IMR-90 (cell line): ENCODE data around the gene SNTA1. TPM values are rescaled to one million over a fixed set of nuclear protein-coding genes. Genes with fewer than 3 reads are reported as not detected.

ENCODE experiments used
- ATAC-seq: fragments of 200-7000 bp; cut with Tn5 transposase; 2 replicates; pipeline ENCODE4 v1.9.1; 2020; ENCODE audit warnings: low read depth, mild to moderate bottlenecking, moderate library complexity
- BruUV-seq: library from RNA; stranded (reverse); fragments of 400-500 nt; replicated peaks from 2 replicates; lab custom pipeline; 2021; lab: Mats Ljungman, UMichigan
- CTCF ChIA-PET: fragments of 300-600 bp; formaldehyde crosslinking; extraction: SDS; loops from one replicate; lab custom pipeline; 2021; ENCODE audit warnings: antibody characterized with exemption; lab: Yijun Ruan, JAX
- POLR2A ChIA-PET: fragments of 300-600 bp; sonication (Branson Sonifier 250); formaldehyde crosslinking; loops from one replicate; lab custom pipeline; 2022; ENCODE audit warnings: antibody characterized with exemption; ENCODE audit not compliant: unreplicated experiment; lab: Charles Lee
- DNase-seq: peaks from one replicate; pipeline ENCODE4 v3.0.0; 2013
- H2AFZ ChIP-seq: replicated peaks from 2 replicates; pipeline ENCODE3; 2013; ENCODE audit warnings: low read length, mild to moderate bottlenecking; ENCODE audit not compliant: poor library complexity
- H2AK5ac ChIP-seq: 2 replicates; pipeline ENCODE4 v1.6.1; 2013; ENCODE audit warnings: low read depth, low read length, inconsistent platforms
- H2AK9ac ChIP-seq: replicated peaks from 2 replicates; pipeline ENCODE3; 2013; ENCODE audit warnings: mild to moderate bottlenecking, low read depth, low read length, moderate library complexity; ENCODE audit not compliant: poor library complexity
- H2BK120ac ChIP-seq: 2 replicates; pipeline ENCODE4 v1.6.1; 2013; ENCODE audit warnings: low read depth, low read length, inconsistent platforms
- H2BK15ac ChIP-seq: 3 replicates; pipeline ENCODE4 v1.6.1; 2013; ENCODE audit warnings: low read depth, low read length, inconsistent platforms
- H2BK20ac ChIP-seq: 2 replicates; pipeline ENCODE4 v1.6.1; 2013; ENCODE audit warnings: low read depth, mild to moderate bottlenecking, inconsistent platforms, low read length, moderate library complexity
- H2BK5ac ChIP-seq: 2 replicates; pipeline ENCODE4 v1.6.1; 2013; ENCODE audit warnings: mild to moderate bottlenecking, low read depth, low read length, inconsistent platforms; ENCODE audit not compliant: poor library complexity, severe bottlenecking
- H3K14ac ChIP-seq: replicated peaks from 2 replicates; pipeline ENCODE4 v1.6.1; 2013; ENCODE audit warnings: low read depth, low read length, inconsistent platforms
- H3K18ac ChIP-seq: 2 replicates; pipeline ENCODE4 v1.6.1; 2013; ENCODE audit warnings: low read depth, low read length, control low read depth
- H3K23ac ChIP-seq: 2 replicates; pipeline ENCODE4 v1.6.1; 2013; ENCODE audit warnings: low read depth, low read length, inconsistent platforms
- H3K27ac ChIP-seq: 2 replicates; pipeline ENCODE4 v1.5.1; 2013; ENCODE audit warnings: mild to moderate bottlenecking, control low read depth, low read length; ENCODE audit not compliant: insufficient read depth
- H3K27me3 ChIP-seq: 2 replicates; pipeline ENCODE4 v1.6.1; 2013; ENCODE audit warnings: low read length; ENCODE audit not compliant: control insufficient read depth, insufficient read depth
- H3K36me3 ChIP-seq: 2 replicates; pipeline ENCODE4 v1.6.1; 2013; ENCODE audit warnings: low read length, mixed read lengths; ENCODE audit not compliant: control insufficient read depth, insufficient read depth
- H3K4ac ChIP-seq: 2 replicates; pipeline ENCODE4 v1.6.1; 2013; ENCODE audit warnings: low read depth, low read length, inconsistent platforms
- H3K4me1 ChIP-seq: 2 replicates; pipeline ENCODE4 v1.6.1; 2013; ENCODE audit warnings: low read length, mixed read lengths; ENCODE audit not compliant: control insufficient read depth, insufficient read depth
- H3K4me2 ChIP-seq: 2 replicates; pipeline ENCODE4 v1.6.1; 2013; ENCODE audit warnings: low read depth, mild to moderate bottlenecking, control low read depth, low read length, moderate library complexity
- H3K4me3 ChIP-seq: 2 replicates; pipeline ENCODE4 v1.5.1; 2013; ENCODE audit warnings: low read depth, mild to moderate bottlenecking, control low read depth, low read length, moderate library complexity; ENCODE audit not compliant: insufficient read depth
- H3K56ac ChIP-seq: 2 replicates; pipeline ENCODE4 v1.6.1; 2013; ENCODE audit warnings: low read length, inconsistent platforms; ENCODE audit not compliant: insufficient read depth; ENCODE audit errors: extremely low read depth
- H3K79me1 ChIP-seq, 2 experiments: 2 replicates each; pipeline ENCODE4 v1.6.1; 2013; ENCODE audit warnings: low read length in 2 of 2, inconsistent platforms in 1 of 2, low read depth in 1 of 2
- H3K9ac ChIP-seq: 2 replicates; pipeline ENCODE4 v1.6.1; 2013; ENCODE audit warnings: low read depth, low read length, control low read depth
- H3K9me1 ChIP-seq: 2 replicates; pipeline ENCODE4 v1.6.1; 2013; ENCODE audit warnings: low read length, inconsistent platforms; ENCODE audit not compliant: insufficient read depth
- H3K9me3 ChIP-seq: 2 replicates; pipeline ENCODE4 v1.6.1; 2013; ENCODE audit warnings: low read length; ENCODE audit not compliant: control insufficient read depth, insufficient read depth
- H4K20me1 ChIP-seq: 2 replicates; pipeline ENCODE4 v1.6.1; 2013; ENCODE audit warnings: low read length, inconsistent platforms; ENCODE audit not compliant: insufficient read depth
- H4K5ac ChIP-seq: 2 replicates; pipeline ENCODE4 v1.6.1; 2013; ENCODE audit warnings: mild to moderate bottlenecking, low read depth, low read length, control low read depth
- H4K8ac ChIP-seq, 2 experiments: 2 replicates each; pipeline ENCODE4 v1.6.1; 2013; ENCODE audit warnings: low read depth in 2 of 2, low read length in 2 of 2, control low read depth in 1 of 2, inconsistent platforms in 1 of 2
- H4K91ac ChIP-seq: 2 replicates; pipeline ENCODE4 v1.6.1; 2013; ENCODE audit warnings: low read depth, low read length, inconsistent platforms; ENCODE audit not compliant: insufficient read depth
- MXI1 ChIP-seq: IDR thresholded peaks from 2 replicates; pipeline ENCODE4 v1.6.1; 2012; ENCODE audit warnings: low read depth, mild to moderate bottlenecking, low read length, moderate library complexity, borderline replicate concordance
- NFE2L2 ChIP-seq: fragments of 150-350 bp; IDR thresholded peaks from 2 replicates; pipeline ENCODE4 v1.6.1; 2016; ENCODE audit warnings: low read depth, mild to moderate bottlenecking, low read length
- RCOR1 ChIP-seq: IDR thresholded peaks from 2 replicates; pipeline ENCODE4 v1.6.1; 2012; ENCODE audit warnings: mild to moderate bottlenecking, low read length, improper control_type of control experiment; ENCODE audit not compliant: insufficient replicate concordance
- WGBS, 2 experiments: methylation state at CpG; one replicate each; pipeline versions ENCODE4 v1.1.5 to v1.1.7; 2013; ENCODE audit warnings: missing lambda C conversion rate in 2 of 2; ENCODE audit not compliant: insufficient read length in 1 of 2; ENCODE audit errors: extremely low coverage in 2 of 2; 5-methylcytosine and 5-hydroxymethylcytosine counted together
- dilution Hi-C: fragments of 300-500 bp; cut with HindIII; formaldehyde crosslinking; loops from one replicate; pipeline ENCODE4 v1.14.3; 2018; ENCODE audit warnings: low sequenced_read_pairs; ENCODE audit not compliant: unreplicated experiment
- in situ Hi-C: fragments of 300-500 bp; cut with MboI; formaldehyde crosslinking; loops from 3 replicates; pipeline ENCODE4 v1.14.3; 2019; ENCODE audit warnings: low sequenced_read_pairs, inconsistent platforms, mixed read lengths
- intact Hi-C: fragments of 100-400 bp; cut with micrococcal nuclease; formaldehyde crosslinking; loops from 2 replicates; pipeline ENCODE4 v1.10.0; 2022
- polyA plus RNA-seq, 3 experiments: library from polyadenylated mRNA; depleted of rRNA; stranded (reverse); fragments of >200 nt; gene quantifications; 2 replicates each; pipeline ENCODE4 v1.2.3, GENCODE V29; 2012; ENCODE audit warnings: low replicate concordance in 1 of 3
- total RNA-seq: library from RNA; depleted of rRNA; stranded (reverse); fragments of >200 nt; gene quantifications from 2 replicates; pipeline ENCODE4 v1.2.3, GENCODE V29; 2012
- TF ChIP-seq, protein P1 (sequence below): fragments of 150-350 bp; IDR thresholded peaks from 2 replicates; pipeline ENCODE4 v1.6.1; 2016; ENCODE audit warnings: low read depth, mild to moderate bottlenecking, low read length, moderate library complexity, borderline replicate concordance
- TF ChIP-seq, protein P2 (sequence below): conservative IDR thresholded peaks from 2 replicates; pipeline ENCODE4 v1.5.1; 2012; ENCODE audit warnings: mild to moderate bottlenecking, low read depth, low read length, improper control_type of control experiment

Gene SNTA1
- total and polyA plus RNA-seq, 2 of the 4 experiments (the other 2 are of a cell fraction) = 10.6 to 15.4 TPM

DNA sequence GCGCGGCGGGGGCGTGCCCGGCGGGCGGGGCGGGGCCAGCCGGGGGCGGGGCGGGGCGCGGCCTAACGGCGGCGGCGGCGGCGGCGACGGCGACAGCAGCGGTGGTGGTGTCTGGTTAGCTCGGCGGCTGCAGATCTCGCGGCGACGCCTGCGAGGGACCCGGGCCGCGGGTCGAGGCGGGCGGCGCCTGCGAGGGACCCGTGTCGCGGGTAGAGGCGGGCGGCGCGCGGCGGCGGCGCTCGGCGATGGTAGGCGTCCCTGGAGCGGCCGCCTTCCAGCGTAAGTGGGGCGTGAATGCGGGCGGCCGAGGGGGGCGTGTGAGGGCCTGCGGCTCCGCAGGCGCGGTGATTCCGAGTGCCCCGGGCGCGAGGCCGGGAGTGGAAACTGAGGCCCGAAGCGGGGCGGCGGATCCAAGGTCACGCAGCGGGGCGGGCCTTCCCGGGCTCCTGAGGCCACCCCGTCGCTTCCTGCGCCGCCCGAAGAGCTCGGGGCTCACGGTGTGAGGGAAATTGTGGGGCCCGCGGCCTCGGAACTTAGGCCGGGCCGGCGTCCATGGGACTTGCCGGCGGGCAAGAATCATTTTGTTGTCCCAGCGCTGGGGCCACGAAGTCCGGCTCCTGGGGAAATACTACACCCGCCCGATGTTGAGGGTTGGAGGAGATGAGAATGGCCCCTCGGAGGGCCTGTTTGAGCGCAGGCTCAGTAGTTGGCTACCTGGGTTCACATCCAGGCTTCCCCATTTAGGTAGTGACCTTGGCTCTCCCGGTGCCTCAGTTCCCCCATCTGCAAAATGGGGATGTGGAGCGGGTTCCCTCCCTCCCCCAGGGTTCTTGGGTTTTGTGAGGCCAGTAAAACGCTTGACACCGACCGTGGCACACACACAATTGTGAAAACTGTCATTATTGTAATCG lies 46.7 kb upstream of the SNTA1 start, which contains the start of gene CBFA2T2:
Gene CBFA2T2, plus strand, starts transcription at position 74 of the 911 bp plus-strand sequence. Its CDS starts 172 bp downstream, at position 246.
- H4K20me1 ChIP-seq = no peaks in the 10 kb centered on the region
- H3K23ac ChIP-seq = peak within 1 kb of the TSS; percentile 94
- WGBS, 2 experiments = 0% methylated on average over 38 of the region's 105 CpGs; no CpG with 5 or more reads in 1 of the 2 experiments
- ChIA-PET POLR2A (no interaction called here), CTCF (interaction anchor here (0.5 kb wide), 1 partner anchor 173 kb away, joined by 3 read pairs; no protein-coding TSS in a partner anchor)
- H3K9me1 ChIP-seq = no peaks in the 10 kb centered on the region
- H3K4me2 ChIP-seq = peak within 1 kb of the TSS; percentile 99
- H2BK120ac ChIP-seq = 0 out of 2 replicates have a peak within 1 kb of the TSS, but pooled peaks have one; percentile 1
- peaks cover 19 to 29% of the 10 kb centered on the region in 2 experiments; a peak in 3 of 4 replicates for H3K79me1 ChIP-seq
- H4K91ac ChIP-seq = peak within 1 kb of the TSS; percentile 67
- peak within 1 kb of the TSS; percentile 13; the same call in 1 of the 3 replicates for H2BK15ac ChIP-seq
- no TSS peak for BruUV-seq
- no peak within 1 kb of the TSS for H2BK20ac ChIP-seq
- H2AK5ac ChIP-seq = peak within 1 kb of the TSS; percentile 88
- peak within 1 kb of the TSS; percentile 92 for H2AK9ac ChIP-seq
- peak; percentile 55 for DNase-seq
- H4K5ac ChIP-seq = peak within 1 kb of the TSS; percentile 96
- H3K9ac ChIP-seq = peak within 1 kb of the TSS; percentile 89
- dilution Hi-C loops = no loop called here
- no peaks in the 10 kb centered on the region for H3K4me1 ChIP-seq
- peak; percentile 84 for ATAC-seq
- peak within 1 kb of the TSS; percentile 62 for H2BK5ac ChIP-seq
- H3K27me3 ChIP-seq = no peaks in the 10 kb centered on the region
- peak within 1 kb of the TSS; percentile 82 for H3K4ac ChIP-seq
- H2AFZ ChIP-seq = peak within 1 kb of the TSS; percentile 96
- in situ Hi-C loops = no loop called here
- intact Hi-C loops = loop anchor here (5.0 kb wide), 1 partner anchor 42 kb away; no protein-coding TSS in a partner anchor
- H3K36me3 ChIP-seq = peaks cover 4% of the 10 kb centered on the region
- H3K27ac ChIP-seq = peak within 1 kb of the TSS; percentile 84
- H3K4me3 ChIP-seq = peak within 1 kb of the TSS; percentile 76
- H4K8ac ChIP-seq = peak within 1 kb of the TSS; percentile 92 to 95
- no peaks in the 10 kb centered on the region for H3K9me3 ChIP-seq
- H3K18ac ChIP-seq = peak within 1 kb of the TSS; percentile 70
- H3K56ac ChIP-seq = peak within 1 kb of the TSS; percentile 60
- TF ChIP-seq, protein P1, sequence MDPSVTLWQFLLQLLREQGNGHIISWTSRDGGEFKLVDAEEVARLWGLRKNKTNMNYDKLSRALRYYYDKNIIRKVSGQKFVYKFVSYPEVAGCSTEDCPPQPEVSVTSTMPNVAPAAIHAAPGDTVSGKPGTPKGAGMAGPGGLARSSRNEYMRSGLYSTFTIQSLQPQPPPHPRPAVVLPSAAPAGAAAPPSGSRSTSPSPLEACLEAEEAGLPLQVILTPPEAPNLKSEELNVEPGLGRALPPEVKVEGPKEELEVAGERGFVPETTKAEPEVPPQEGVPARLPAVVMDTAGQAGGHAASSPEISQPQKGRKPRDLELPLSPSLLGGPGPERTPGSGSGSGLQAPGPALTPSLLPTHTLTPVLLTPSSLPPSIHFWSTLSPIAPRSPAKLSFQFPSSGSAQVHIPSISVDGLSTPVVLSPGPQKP = no peak
- TF ChIP-seq, protein P2, sequence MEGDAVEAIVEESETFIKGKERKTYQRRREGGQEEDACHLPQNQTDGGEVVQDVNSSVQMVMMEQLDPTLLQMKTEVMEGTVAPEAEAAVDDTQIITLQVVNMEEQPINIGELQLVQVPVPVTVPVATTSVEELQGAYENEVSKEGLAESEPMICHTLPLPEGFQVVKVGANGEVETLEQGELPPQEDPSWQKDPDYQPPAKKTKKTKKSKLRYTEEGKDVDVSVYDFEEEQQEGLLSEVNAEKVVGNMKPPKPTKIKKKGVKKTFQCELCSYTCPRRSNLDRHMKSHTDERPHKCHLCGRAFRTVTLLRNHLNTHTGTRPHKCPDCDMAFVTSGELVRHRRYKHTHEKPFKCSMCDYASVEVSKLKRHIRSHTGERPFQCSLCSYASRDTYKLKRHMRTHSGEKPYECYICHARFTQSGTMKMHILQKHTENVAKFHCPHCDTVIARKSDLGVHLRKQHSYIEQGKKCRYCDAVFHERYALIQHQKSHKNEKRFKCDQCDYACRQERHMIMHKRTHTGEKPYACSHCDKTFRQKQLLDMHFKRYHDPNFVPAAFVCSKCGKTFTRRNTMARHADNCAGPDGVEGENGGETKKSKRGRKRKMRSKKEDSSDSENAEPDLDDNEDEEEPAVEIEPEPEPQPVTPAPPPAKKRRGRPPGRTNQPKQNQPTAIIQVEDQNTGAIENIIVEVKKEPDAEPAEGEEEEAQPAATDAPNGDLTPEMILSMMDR = 0 out of 2 replicates have a peak, but pooled peaks have one; percentile 6
- TF ChIP-seq MXI1 = peak; percentile 54
- peak; percentile 39 for TF ChIP-seq RCOR1
- TF ChIP-seq NFE2L2 = no peak
- peak within 1 kb of the TSS; percentile 87 for H3K14ac ChIP-seq
